Glutamatergic neuron (in vitro differentiated cells): ENCODE data around the gene TXLNA. TPM values are rescaled to one million over a fixed set of nuclear protein-coding genes. Genes with fewer than 3 reads are reported as not detected.
A peak's percentile ranks its signal among the peaks of the same experiment; 100 is the strongest.

ENCODE experiments used
- DNase-seq: peaks from one replicate; pipeline ENCODE4 v3.0.0; 2022
- H3K27ac Mint-ChIP-seq: one replicate; pipeline ENCODE4 v1.8.0; 2020; ENCODE audit warnings: mild to moderate bottlenecking, mixed read lengths, inconsistent platforms; ENCODE audit not compliant: unreplicated experiment
- H3K27me3 Mint-ChIP-seq: one replicate; pipeline ENCODE4 v1.8.0; 2020; ENCODE audit warnings: mild to moderate bottlenecking, moderate library complexity, mixed read lengths, inconsistent platforms; ENCODE audit not compliant: unreplicated experiment
- H3K36me3 Mint-ChIP-seq: one replicate; pipeline ENCODE4 v1.8.0; 2020; ENCODE audit warnings: mild to moderate bottlenecking, mixed read lengths, inconsistent platforms; ENCODE audit not compliant: unreplicated experiment
- H3K4me1 Mint-ChIP-seq: one replicate; pipeline ENCODE4 v1.8.0; 2020; ENCODE audit warnings: mild to moderate bottlenecking, low read depth, mixed read lengths, inconsistent platforms; ENCODE audit not compliant: unreplicated experiment
- H3K4me3 Mint-ChIP-seq: one replicate; pipeline ENCODE4 v1.8.0; 2020; ENCODE audit warnings: mild to moderate bottlenecking, mixed read lengths, inconsistent platforms; ENCODE audit not compliant: unreplicated experiment
- H3K9me3 Mint-ChIP-seq: one replicate; pipeline ENCODE4 v1.8.0; 2020; ENCODE audit warnings: mild to moderate bottlenecking, moderate library complexity, mixed read lengths, inconsistent platforms; ENCODE audit not compliant: unreplicated experiment
- total RNA-seq: library from RNA; stranded (reverse); fragmentation: NEBNext Ultra II Directional; extraction: Animal tissue kit (Norgen Biotek cat#: 25700); gene quantifications from one replicate; pipeline ENCODE4 v1.2.1, GENCODE V29; 2021; ENCODE audit not compliant: unreplicated experiment
- TF ChIP-seq, protein P1 (sequence below): fragments of 200-600 bp; sonication (generic); IDR thresholded peaks from one replicate; pipeline ENCODE4 v1.5.0; 2021; ENCODE audit not compliant: partially characterized antibody, unreplicated experiment

Gene TXLNA
- total RNA-seq, 1 donor from 2014 or later: 48.6 TPM

- Mint-ChIP-seq H3K4me1 (no peaks in the 10 kb centered on the region), H3K4me3 (no peak within 1 kb of the TSS), H3K27ac (no peak within 1 kb of the TSS), H3K9me3 (peaks cover 9% of the 10 kb centered on the region), H3K27me3 (peaks cover 8% of the 10 kb centered on the region), H3K36me3 (no peaks in the 10 kb centered on the region)
- TF ChIP-seq, protein P1, sequence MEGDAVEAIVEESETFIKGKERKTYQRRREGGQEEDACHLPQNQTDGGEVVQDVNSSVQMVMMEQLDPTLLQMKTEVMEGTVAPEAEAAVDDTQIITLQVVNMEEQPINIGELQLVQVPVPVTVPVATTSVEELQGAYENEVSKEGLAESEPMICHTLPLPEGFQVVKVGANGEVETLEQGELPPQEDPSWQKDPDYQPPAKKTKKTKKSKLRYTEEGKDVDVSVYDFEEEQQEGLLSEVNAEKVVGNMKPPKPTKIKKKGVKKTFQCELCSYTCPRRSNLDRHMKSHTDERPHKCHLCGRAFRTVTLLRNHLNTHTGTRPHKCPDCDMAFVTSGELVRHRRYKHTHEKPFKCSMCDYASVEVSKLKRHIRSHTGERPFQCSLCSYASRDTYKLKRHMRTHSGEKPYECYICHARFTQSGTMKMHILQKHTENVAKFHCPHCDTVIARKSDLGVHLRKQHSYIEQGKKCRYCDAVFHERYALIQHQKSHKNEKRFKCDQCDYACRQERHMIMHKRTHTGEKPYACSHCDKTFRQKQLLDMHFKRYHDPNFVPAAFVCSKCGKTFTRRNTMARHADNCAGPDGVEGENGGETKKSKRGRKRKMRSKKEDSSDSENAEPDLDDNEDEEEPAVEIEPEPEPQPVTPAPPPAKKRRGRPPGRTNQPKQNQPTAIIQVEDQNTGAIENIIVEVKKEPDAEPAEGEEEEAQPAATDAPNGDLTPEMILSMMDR: no peak
- no peak for DNase-seq
Observed at GRCh38 chr1:32208891-32209328, 29.4 kb downstream of the TXLNA start, which contains the start of gene DCDC2B. TSS of gene DCDC2B (plus strand) at chr1:32209089. CDS start at chr1:32209094, 5 bp downstream.

DNA sequence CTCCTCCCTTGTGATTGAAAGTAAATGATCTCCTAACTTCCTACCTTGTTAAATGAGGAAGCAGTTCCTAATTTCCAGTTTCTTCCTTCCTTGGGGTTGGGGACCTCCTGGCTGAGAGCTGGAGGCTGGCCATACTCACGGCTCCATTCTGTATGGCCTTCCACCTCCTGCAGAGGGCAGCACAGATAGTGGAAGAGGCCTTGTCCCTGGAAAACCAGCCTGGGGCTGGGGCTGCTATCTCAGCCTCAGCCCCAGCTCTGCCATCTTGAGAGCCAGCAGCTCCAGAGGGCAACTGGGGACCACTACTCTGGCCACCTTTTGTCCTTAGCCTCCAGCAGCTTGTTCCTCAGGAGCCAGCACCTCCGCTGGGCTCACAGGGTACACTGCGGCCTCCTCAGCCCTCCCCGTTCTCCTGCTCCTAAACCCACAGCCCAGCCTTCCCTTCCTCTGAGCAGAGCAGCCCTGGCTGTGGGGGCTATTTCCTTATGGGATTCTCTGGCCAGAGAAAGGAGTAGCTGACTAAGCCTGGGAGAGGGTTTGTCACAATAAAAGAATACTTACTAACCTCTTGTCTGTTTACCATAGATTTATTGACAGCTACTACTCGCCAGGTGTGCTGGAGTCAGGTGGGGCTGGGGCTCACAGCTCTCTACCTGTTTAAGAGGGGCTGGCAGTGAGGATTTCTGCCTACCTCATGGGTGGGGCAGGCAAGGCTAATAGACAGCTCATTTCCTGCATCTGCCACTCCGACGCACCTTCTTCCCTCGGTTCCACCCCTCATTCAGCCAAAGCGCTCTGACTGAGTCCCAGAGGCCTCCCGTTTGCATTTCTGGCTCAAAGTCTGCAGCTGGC is 36.4 kb downstream of the TXLNA start:
- Mint-ChIP-seq H3K27me3 (peaks cover 3% of the 10 kb centered on the region), H3K36me3 (peaks cover 7% of the 10 kb centered on the region), H3K9me3 (peaks cover 3% of the 10 kb centered on the region), H3K4me1 (peaks cover under 1% of the 10 kb centered on the region), H3K4me3 (peak overlapping the region; percentile 38), H3K27ac (no peak overlapping the region)
- DNase-seq: peak; percentile 82
- TF ChIP-seq, protein P1: peak; percentile 70

DNA sequence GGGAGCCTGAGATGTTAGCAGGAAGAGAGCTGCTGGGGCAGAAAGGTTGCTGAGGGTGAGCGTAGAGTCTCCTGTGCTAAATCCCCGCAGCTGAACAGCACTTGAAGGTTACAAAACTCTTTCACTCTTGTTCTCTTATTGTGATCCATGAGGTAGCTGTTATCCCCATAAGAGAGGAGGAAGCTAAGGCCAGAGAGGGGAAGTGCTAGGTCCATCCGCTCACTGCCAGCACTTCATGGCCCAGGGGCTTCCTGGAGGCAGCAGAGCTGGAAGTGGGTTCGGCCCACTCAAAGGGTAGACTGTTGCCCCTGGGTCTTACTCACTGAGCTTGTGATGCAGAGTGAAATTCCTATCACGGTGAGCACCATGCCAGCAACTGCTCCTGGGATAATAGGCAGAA is 37.1 kb downstream of the TXLNA start:
- no peak for DNase-seq
- Mint-ChIP-seq H3K4me1 (peaks cover 2% of the 10 kb centered on the region), H3K27me3 (peaks cover 3% of the 10 kb centered on the region), H3K4me3 (no peak overlapping the region), H3K27ac (no peak overlapping the region), H3K9me3 (peaks cover under 1% of the 10 kb centered on the region), H3K36me3 (peaks cover 7% of the 10 kb centered on the region)
- TF ChIP-seq, protein P1: no peak

DNA sequence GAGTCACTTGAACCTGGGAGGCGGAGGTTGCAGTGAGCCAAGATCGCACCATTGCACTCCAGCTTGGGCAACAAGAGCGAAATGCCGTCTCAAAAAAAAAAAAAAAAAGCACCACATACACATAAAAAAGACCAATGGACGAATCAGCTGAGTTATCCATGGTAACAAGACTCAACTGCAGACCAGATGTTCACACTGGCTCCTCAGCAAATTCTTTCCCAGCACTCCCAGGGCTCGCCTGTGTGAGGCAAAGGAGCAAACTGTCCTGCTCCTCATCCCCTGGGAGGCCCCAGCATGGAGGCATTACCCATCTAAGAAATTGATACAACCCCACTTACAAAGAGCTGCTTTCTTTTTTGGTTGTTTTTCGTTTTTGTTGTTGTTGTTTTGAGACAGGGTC is 39.5 kb downstream of the TXLNA start:
- no peak for DNase-seq

More for the DNA sequence above, 39.5 kb downstream of the TXLNA start:
- H3K27me3 Mint-ChIP-seq: peaks cover 4% of the 10 kb centered on the region
- H3K27ac Mint-ChIP-seq: no peak overlapping the region
- peaks cover 3% of the 10 kb centered on the region for H3K9me3 Mint-ChIP-seq
- TF ChIP-seq, protein P1: no peak
- peaks cover 7% of the 10 kb centered on the region for H3K36me3 Mint-ChIP-seq
- no peak overlapping the region for H3K4me3 Mint-ChIP-seq
- peaks cover 2% of the 10 kb centered on the region for H3K4me1 Mint-ChIP-seq
